Right lobe of liver (tissue), 6 donors: ENCODE results near the gene CHMP4B. TPM values are rescaled to one million over a fixed set of nuclear protein-coding genes. Genes with fewer than 3 reads are reported as not detected.
"Not testable (repeated sequence)": the region's sequence is repeated elsewhere in the genome, so short reads cannot be mapped to it uniquely, and the experiment has no call there.

ENCODE experiments used
- ATAC-seq, 4 donors: fragments of 200-7000 bp; cut with Tn5 transposase; one replicate each; pipeline ENCODE4 v1.9.1; 2020; ENCODE audit warnings: mild to moderate bottlenecking in 4 of 4, moderate library complexity in 4 of 4
- DNase-seq, 3 donors: peaks; one replicate each; pipeline ENCODE4 v3.0.0-alpha.2; 2020
- H3K27ac ChIP-seq, 3 donors: fragments of 200-600 bp; one replicate each; pipeline ENCODE4 v1.8.0; 2022
- H3K27me3 ChIP-seq, 2 donors: fragments of 200-600 bp; one replicate each; pipeline ENCODE4 v1.8.0; 2022
- H3K36me3 ChIP-seq, 4 donors: fragments of 200-600 bp; sonication (generic) in 1 of 4; one replicate each; pipeline versions ENCODE4 v1.5.1 to v1.8.0; 2017 to 2022; ENCODE audit warnings: control low read depth in 1 of 4
- H3K4me1 ChIP-seq, 4 donors: fragments of 200-600 bp; sonication (generic) in 1 of 4; one replicate each; pipeline versions ENCODE4 v1.5.1 to v1.8.0; 2017 to 2022; ENCODE audit warnings: control low read depth in 1 of 4
- H3K4me3 ChIP-seq, 3 donors: fragments of 200-600 bp; one replicate each; pipeline ENCODE4 v1.8.0; 2022
- H3K9me3 ChIP-seq, 4 donors: fragments of 200-600 bp; sonication (generic) in 1 of 4; one replicate each; pipeline versions ENCODE4 v1.5.1 to v1.8.0; 2017 to 2022; ENCODE audit warnings: control low read depth in 1 of 4
- CTCF ChIP-seq, 4 donors: fragments of 200-600 bp in 3 of 4; fragments of 450-650 bp in 1 of 4; IDR thresholded peaks; one replicate each; pipeline versions ENCODE4 v1.5.1 to v1.8.0; 2016 to 2022; ENCODE audit warnings: antibody characterized with exemption in 4 of 4, mild to moderate bottlenecking in 2 of 4
- POLR2A ChIP-seq: fragments of 450-650 bp; IDR thresholded peaks from one replicate; pipeline ENCODE4 v1.6.1; 2017; ENCODE audit warnings: antibody characterized with exemption, mild to moderate bottlenecking
- WGBS: methylation state at CpG from one replicate; pipeline ENCODE4 v1.1.6; 2018; ENCODE audit warnings: low coverage, low lambda C conversion rate; ENCODE audit not compliant: insufficient coverage; ENCODE audit errors: missing lambda C conversion rate; 5-methylcytosine and 5-hydroxymethylcytosine counted together
- intact Hi-C, 2 donors: fragments of 100-400 bp; cut with DNase I; formaldehyde crosslinking; loops; one replicate each; pipeline versions ENCODE4 v1.11.2 to v1.14.1; 2022
- total RNA-seq, 6 experiments: library from RNA; depleted of rRNA in 2 of 6; stranded (reverse); fragments of >200 nt in 2 of 6; fragmentation: NEBNext Ultra II Directional in 3 of 6; extraction: Animal tissue kit (Norgen Biotek cat#: 25700) in 3 of 6; gene quantifications; one replicate each; pipeline versions ENCODE4 v1.1.0 to v1.2.4, GENCODE V29; 2016 to 2023
- donor health status: DM: no; HTN: yes; CAD: no.
- donor health status: DM: no; HTN: no; CAD: no.
- donor health status: DM: no; HTN: no; CAD: no.
- donor health status: DM: no; HTN: yes; CAD: no.
- donor health status: DM: no; HTN: yes; CAD: no.

The CHMP4B gene
- total RNA-seq, 6 experiments from 2014 or later: 21.0 to 40.8 (median 28.3) TPM

GRCh38 chr20:33791021-33791420, 20.1 kb upstream of the CHMP4B start:
- intact Hi-C loops: no loop called here
- Histone ChIP-seq H3K9me3 (no peaks in the 10 kb centered on the region), H3K4me1 (no peaks in the 10 kb centered on the region), H3K36me3 (no peaks in the 10 kb centered on the region), H3K27ac (no peak overlapping the region), H3K27me3 (no peaks in the 10 kb centered on the region), H3K4me3 (no peak overlapping the region)
- no peak for TF ChIP-seq CTCF (IDR thresholded peaks at IDR 0.05)
- no peak for TF ChIP-seq POLR2A
- DNase-seq: no peak
- no peak for ATAC-seq
- WGBS: 90% methylated on average over 2 of the region's 31 CpGs

DNA sequence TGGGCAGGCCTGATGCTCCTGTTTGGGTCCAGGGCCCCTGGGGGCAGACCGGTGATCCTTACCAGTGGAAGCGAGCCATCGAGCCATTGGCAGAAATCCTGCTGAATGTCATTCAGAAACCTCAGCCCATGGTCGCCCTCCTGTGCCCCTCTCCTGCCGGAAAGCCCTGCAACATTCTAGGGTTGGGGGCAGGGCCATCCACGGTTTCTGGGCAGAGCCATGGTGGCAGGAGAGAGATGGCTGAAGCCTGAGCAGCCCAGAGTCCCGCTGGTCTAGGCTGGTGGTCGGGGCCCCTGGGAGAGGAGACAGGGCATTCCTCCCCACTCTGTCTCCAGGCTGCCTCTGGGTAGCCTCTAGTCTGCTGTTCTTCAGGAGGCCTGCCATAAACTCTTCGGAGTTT, 19.6 kb upstream of the CHMP4B start:
- WGBS: no CpG with 5 or more reads among the region's 9 CpGs
- Histone ChIP-seq H3K9me3 (no peaks in the 10 kb centered on the region), H3K4me3 (no peak overlapping the region), H3K4me1 (no peaks in the 10 kb centered on the region), H3K36me3 (no peaks in the 10 kb centered on the region), H3K27me3 (no peaks in the 10 kb centered on the region), H3K27ac (no peak overlapping the region)
- intact Hi-C loops: no loop called here
- DNase-seq: no peak
- TF ChIP-seq POLR2A (no peak), CTCF (IDR thresholded peaks at IDR 0.05) (no peak)
- ATAC-seq: no peak

GRCh38 chr20:33791959-33792597, 19.1 kb upstream of the CHMP4B start:
- 35% methylated on average over 7 of the region's 13 CpGs for WGBS
- Histone ChIP-seq H3K27me3 (no peaks in the 10 kb centered on the region), H3K36me3 (no peaks in the 10 kb centered on the region), H3K4me3 (no peak overlapping the region), H3K9me3 (no peaks in the 10 kb centered on the region), H3K27ac (no peak overlapping the region), H3K4me1 (no peaks in the 10 kb centered on the region)
- TF ChIP-seq CTCF (IDR thresholded peaks at IDR 0.05) (peak; percentile 56 to 77 (median 64)), POLR2A (no peak)
- DNase-seq (peak in 1 of 3 donors; percentile 55), ATAC-seq (peak; percentile 25 to 46 (median 38))
- intact Hi-C loops: no loop called here

GRCh38 chr20:33792598-33792989, 18.6 kb upstream of the CHMP4B start:
- DNase-seq, H3K36me3 ChIP-seq, H3K9me3 ChIP-seq, ATAC-seq, H3K4me1 ChIP-seq, H3K4me3 ChIP-seq, H3K27me3 ChIP-seq, intact Hi-C loops, H3K27ac ChIP-seq: not testable (repeated sequence)
- 27% methylated on average over 2 of the region's 3 CpGs for WGBS

- intact Hi-C loops: no loop called here
- Histone ChIP-seq H3K4me1 (no peaks in the 10 kb centered on the region), H3K9me3 (no peaks in the 10 kb centered on the region), H3K4me3 (no peak overlapping the region), H3K27me3 (no peaks in the 10 kb centered on the region), H3K27ac (no peak overlapping the region), H3K36me3 (no peaks in the 10 kb centered on the region)
- 68% methylated on average over 6 of the region's 21 CpGs for WGBS
- DNase-seq: no peak
- peak; percentile 8 to 26 (median 16) for ATAC-seq
- TF ChIP-seq CTCF (IDR thresholded peaks at IDR 0.05) (no peak), POLR2A (no peak)
These were observed 17.9 kb upstream of the CHMP4B start for GRCh38 chr20:33793011-33793931.
